RWPE2 (cell line): Measurements from ENCODE around the gene HKDC1.

Experiments
- ATAC-seq: fragments of 200-7000 bp; cut with Tn5 transposase; 3 replicates; pipeline ENCODE4 v1.9.1; 2021; ENCODE audit warnings: low read depth
- DNase-seq: peaks from one replicate; pipeline ENCODE4 v3.0.0-alpha.2; 2020; ENCODE audit warnings: low spot score
- H3K27ac ChIP-seq: fragments of 450-650 bp; 2 replicates; pipeline ENCODE4 v1.5.1; 2017; ENCODE audit warnings: mild to moderate bottlenecking; ENCODE audit not compliant: poor library complexity, severe bottlenecking
- H3K27me3 ChIP-seq: fragments of 250-450 bp; sonication (Bioruptor Pico); 2 replicates; pipeline ENCODE4 v1.5.1; 2021; ENCODE audit warnings: mild to moderate bottlenecking, moderate library complexity; ENCODE audit not compliant: insufficient read depth, poor library complexity, severe bottlenecking
- H3K36me3 ChIP-seq: fragments of 250-450 bp; sonication (Bioruptor Pico); 2 replicates; pipeline ENCODE4 v1.5.1; 2020; ENCODE audit warnings: low read depth, mild to moderate bottlenecking, moderate library complexity
- H3K4me1 ChIP-seq: fragments of 250-450 bp; sonication (Bioruptor Pico); 2 replicates; pipeline ENCODE4 v1.5.1; 2021; ENCODE audit warnings: mild to moderate bottlenecking, moderate library complexity; ENCODE audit not compliant: insufficient read depth, poor library complexity, severe bottlenecking
- H3K4me3 ChIP-seq: fragments of 250-450 bp; sonication (Bioruptor Pico); 2 replicates; pipeline ENCODE4 v1.5.1; 2021; ENCODE audit warnings: mild to moderate bottlenecking, moderate library complexity; ENCODE audit not compliant: severe bottlenecking
- H3K9me3 ChIP-seq: fragments of 250-450 bp; sonication (Bioruptor Pico); 2 replicates; pipeline ENCODE4 v1.5.1; 2021; ENCODE audit warnings: mild to moderate bottlenecking, moderate library complexity; ENCODE audit not compliant: severe bottlenecking
- CTCF ChIP-seq: fragments of 450-650 bp; IDR thresholded peaks from one replicate; pipeline ENCODE4 v1.5.1; 2017; ENCODE audit warnings: mild to moderate bottlenecking, moderate library complexity; ENCODE audit not compliant: poor library complexity, severe bottlenecking

The HKDC1 gene

GRCh38 chr10:69216577-69217118 lies 3.5 kb upstream of the HKDC1 start:
- H3K9me3 ChIP-seq = no peaks in the 10 kb centered on the region
- no peak for TF ChIP-seq CTCF
- H3K4me3 ChIP-seq = no peak overlapping the region
- no peaks in the 10 kb centered on the region for H3K27me3 ChIP-seq
- no peaks in the 10 kb centered on the region for H3K36me3 ChIP-seq
- ATAC-seq = no peak
- no peak for DNase-seq
- H3K27ac ChIP-seq = peak overlapping the region; percentile 56
- peaks cover 30% of the 10 kb centered on the region for H3K4me1 ChIP-seq

- peak; percentile 95 for ATAC-seq
- Histone ChIP-seq H3K4me3 (no peak overlapping the region), H3K4me1 (peaks cover 34% of the 10 kb centered on the region), H3K27me3 (no peaks in the 10 kb centered on the region), H3K9me3 (no peaks in the 10 kb centered on the region), H3K36me3 (no peaks in the 10 kb centered on the region), H3K27ac (peak overlapping the region; percentile 56)
- no peak for TF ChIP-seq CTCF
- DNase-seq = no peak
These were observed 2.9 kb upstream of the HKDC1 start for GRCh38 chr10:69217119-69217754.

- Histone ChIP-seq H3K4me3 (no peak overlapping the region), H3K27me3 (no peaks in the 10 kb centered on the region), H3K27ac (peak overlapping the region; percentile 56), H3K36me3 (no peaks in the 10 kb centered on the region), H3K4me1 (peaks cover 45% of the 10 kb centered on the region), H3K9me3 (no peaks in the 10 kb centered on the region)
- no peak for TF ChIP-seq CTCF
- DNase-seq (no peak), ATAC-seq (no peak)
These were observed 1.3 kb upstream of the HKDC1 start for GRCh38 chr10:69218831-69219230.

GRCh38 chr10:69220507-69220906 lies 375 bp downstream of the HKDC1 start:
- no peak overlapping the region for H3K4me3 ChIP-seq
- no peaks in the 10 kb centered on the region for H3K9me3 ChIP-seq
- no peak for DNase-seq
- no peak overlapping the region for H3K27ac ChIP-seq
- H3K27me3 ChIP-seq = no peaks in the 10 kb centered on the region
- peaks cover 51% of the 10 kb centered on the region for H3K4me1 ChIP-seq
- TF ChIP-seq CTCF = no peak
- H3K36me3 ChIP-seq = no peaks in the 10 kb centered on the region
- no peak for ATAC-seq
